ENCODE results near the gene RUNDC1. TPM values are rescaled to one million over a fixed set of nuclear protein-coding genes. Genes with fewer than 3 reads are reported as not detected.
"Not testable (repeated sequence)": the region's sequence is repeated elsewhere in the genome, so short reads cannot be mapped to it uniquely, and the experiment has no call there.

The RUNDC1 gene
- total RNA-seq, 1 donor from 2014 or later, result 12.1 TPM

DNA sequence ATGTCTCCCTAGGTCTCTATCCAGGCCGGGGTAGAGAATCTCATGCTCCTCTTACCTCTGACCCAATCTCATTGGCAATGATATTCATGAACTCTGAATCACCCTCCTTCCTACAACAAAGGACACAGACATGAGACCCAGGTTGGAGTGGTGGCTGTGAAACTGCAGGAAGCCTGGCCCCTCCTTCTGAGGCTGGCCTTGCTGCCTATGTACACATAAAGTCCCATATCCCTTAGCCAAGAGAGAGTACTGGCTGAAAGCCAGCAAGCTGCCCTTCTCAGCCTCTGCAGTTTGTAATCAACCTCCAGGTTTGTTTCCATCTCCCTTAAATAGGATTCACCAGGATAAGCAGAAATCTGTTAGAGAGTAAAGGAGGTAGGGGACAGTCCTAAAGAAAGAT lies 26.7 kb upstream of the RUNDC1 start:
- Histone ChIP-seq H3K27me3 (ENCODE audit: low read depth) (no peaks in the 10 kb centered on the region), H3K36me3 (peaks cover 94% of the 10 kb centered on the region), H3K4me3 (no peak overlapping the region), H3K4me1 (no peaks in the 10 kb centered on the region), H3K27ac (replicated peaks) (no peak overlapping the region), H3K9me3 (replicated peaks) (no peaks in the 10 kb centered on the region)
- intact Hi-C loops (cut with micrococcal nuclease), result no loop called here
- no peak for TF ChIP-seq CTCF (IDR thresholded peaks at IDR 0.05; ENCODE audit: borderline replicate concordance)
- no peak for DNase-seq

GRCh38 chr17:42964161-42964932 lies 16.0 kb upstream of the RUNDC1 start, which contains the start of gene AARSD1:
AARSD1 (minus strand) TSS chr17:42964454; CDS start chr17:42964440, 14 bp downstream.
- Histone ChIP-seq H3K27ac (replicated peaks) (peak within 1 kb of the TSS; percentile 94), H3K4me3 (peak within 1 kb of the TSS; percentile 83), H3K27me3 (ENCODE audit: low read depth) (no peaks in the 10 kb centered on the region), H3K4me1 (peaks cover 25% of the 10 kb centered on the region), H3K9me3 (replicated peaks) (no peaks in the 10 kb centered on the region), H3K36me3 (peaks cover 36% of the 10 kb centered on the region)
- intact Hi-C loops (cut with micrococcal nuclease), result no loop called here
- peak; percentile 92 for DNase-seq
- TF ChIP-seq CTCF (IDR thresholded peaks at IDR 0.05; ENCODE audit: borderline replicate concordance), result no peak

GRCh38 chr17:42967925-42968324 lies 12.4 kb upstream of the RUNDC1 start:
- Histone ChIP-seq H3K27ac (replicated peaks) (no peak overlapping the region), H3K4me3 (no peak overlapping the region), H3K36me3 (peaks cover under 1% of the 10 kb centered on the region), H3K9me3 (replicated peaks) (no peaks in the 10 kb centered on the region), H3K4me1 (peaks cover 20% of the 10 kb centered on the region), H3K27me3 (ENCODE audit: low read depth) (no peaks in the 10 kb centered on the region)
- no peak for DNase-seq
- no peak for TF ChIP-seq CTCF (IDR thresholded peaks at IDR 0.05; ENCODE audit: borderline replicate concordance)
- intact Hi-C loops (cut with micrococcal nuclease), result no loop called here

DNA sequence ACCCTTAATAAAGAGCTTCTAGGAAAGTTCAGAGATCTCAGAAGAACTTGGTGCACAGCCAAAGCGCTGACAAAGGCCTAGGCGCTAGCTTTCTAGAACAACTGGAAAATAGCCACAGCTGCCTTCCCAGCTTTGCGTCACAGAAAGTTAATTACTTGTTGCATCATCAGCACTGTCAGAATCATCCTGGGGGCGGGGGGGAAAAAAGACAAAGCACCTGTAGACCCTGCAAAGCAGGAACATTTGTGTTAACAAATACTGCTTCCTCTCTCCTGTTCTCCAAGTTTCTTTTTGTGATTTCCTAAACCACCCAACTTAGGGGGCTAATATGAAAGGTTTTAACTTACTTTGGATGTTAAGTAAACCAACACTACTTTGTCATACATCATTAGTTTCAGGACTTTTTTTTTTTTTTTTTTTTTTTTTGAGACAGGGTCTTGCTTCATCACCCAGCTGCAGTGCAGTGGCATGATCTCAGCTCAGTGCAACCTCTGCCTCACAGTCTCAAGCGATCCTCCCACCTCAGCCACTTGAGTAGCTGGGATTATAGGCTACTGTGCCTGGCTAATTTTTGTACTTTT lies 11.3 kb upstream of the RUNDC1 start:
- H3K27me3 ChIP-seq (ENCODE audit: low read depth), result no peaks in the 10 kb centered on the region
- no peak overlapping the region for H3K27ac ChIP-seq (replicated peaks)
- no peak for DNase-seq
- no peaks in the 10 kb centered on the region for H3K9me3 ChIP-seq (replicated peaks)
- H3K4me3 ChIP-seq, result no peak overlapping the region
- H3K36me3 ChIP-seq, result no peaks in the 10 kb centered on the region
- peaks cover 10% of the 10 kb centered on the region for H3K4me1 ChIP-seq
- intact Hi-C loops (cut with micrococcal nuclease), result no loop called here
- TF ChIP-seq CTCF (IDR thresholded peaks at IDR 0.05; ENCODE audit: borderline replicate concordance), result no peak

DNA sequence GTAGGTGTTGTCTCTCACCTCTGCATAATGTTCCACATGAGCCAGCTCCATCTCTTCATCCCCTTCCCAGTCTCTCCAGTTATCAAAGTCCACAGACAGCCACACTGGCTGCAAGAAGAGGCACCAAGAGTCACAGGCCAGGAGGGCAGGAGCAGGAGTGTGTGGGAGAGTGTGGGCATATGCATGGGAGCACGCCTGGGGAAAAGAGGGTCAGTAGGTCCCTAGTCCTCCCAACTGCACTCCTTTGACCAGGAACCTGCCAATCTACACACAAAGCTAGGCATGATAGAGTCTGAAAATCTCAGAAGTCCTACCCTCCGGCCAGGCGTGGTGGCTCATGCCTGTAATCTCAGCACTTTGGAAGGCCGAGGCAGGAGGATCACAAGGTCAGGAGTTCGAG lies 8.8 kb upstream of the RUNDC1 start:
- no peaks in the 10 kb centered on the region for H3K36me3 ChIP-seq
- DNase-seq, result no peak
- no peaks in the 10 kb centered on the region for H3K9me3 ChIP-seq (replicated peaks)
- intact Hi-C loops (cut with micrococcal nuclease), result no loop called here
- H3K27ac ChIP-seq (replicated peaks), result no peak overlapping the region
- no peak for TF ChIP-seq CTCF (IDR thresholded peaks at IDR 0.05; ENCODE audit: borderline replicate concordance)
- H3K4me3 ChIP-seq, result no peak overlapping the region
- no peaks in the 10 kb centered on the region for H3K27me3 ChIP-seq (ENCODE audit: low read depth)
- no peaks in the 10 kb centered on the region for H3K4me1 ChIP-seq

- H3K27ac ChIP-seq (replicated peaks); H3K27me3 ChIP-seq (ENCODE audit: low read depth); DNase-seq; H3K9me3 ChIP-seq (replicated peaks); H3K4me3 ChIP-seq; H3K36me3 ChIP-seq; H3K4me1 ChIP-seq; intact Hi-C loops (cut with micrococcal nuclease): not testable (repeated sequence)
Observed at GRCh38 chr17:42973323-42973722, 7.0 kb upstream of the RUNDC1 start.

Measured in left ventricle myocardium inferior (tissue), 1 donor.